Inferior parietal cortex (tissue), 1 donor: ENCODE measurements around the gene LRRC3.
"Not testable (repeated sequence)": the region's sequence is repeated elsewhere in the genome, so short reads cannot be mapped to it uniquely, and the experiment has no call there.

ENCODE experiments used
- DNase-seq: peaks from one replicate; pipeline ENCODE4 v3.0.0-alpha.2; 2016; ENCODE audit errors: extremely low spot score

LRRC3 gene

DNA sequence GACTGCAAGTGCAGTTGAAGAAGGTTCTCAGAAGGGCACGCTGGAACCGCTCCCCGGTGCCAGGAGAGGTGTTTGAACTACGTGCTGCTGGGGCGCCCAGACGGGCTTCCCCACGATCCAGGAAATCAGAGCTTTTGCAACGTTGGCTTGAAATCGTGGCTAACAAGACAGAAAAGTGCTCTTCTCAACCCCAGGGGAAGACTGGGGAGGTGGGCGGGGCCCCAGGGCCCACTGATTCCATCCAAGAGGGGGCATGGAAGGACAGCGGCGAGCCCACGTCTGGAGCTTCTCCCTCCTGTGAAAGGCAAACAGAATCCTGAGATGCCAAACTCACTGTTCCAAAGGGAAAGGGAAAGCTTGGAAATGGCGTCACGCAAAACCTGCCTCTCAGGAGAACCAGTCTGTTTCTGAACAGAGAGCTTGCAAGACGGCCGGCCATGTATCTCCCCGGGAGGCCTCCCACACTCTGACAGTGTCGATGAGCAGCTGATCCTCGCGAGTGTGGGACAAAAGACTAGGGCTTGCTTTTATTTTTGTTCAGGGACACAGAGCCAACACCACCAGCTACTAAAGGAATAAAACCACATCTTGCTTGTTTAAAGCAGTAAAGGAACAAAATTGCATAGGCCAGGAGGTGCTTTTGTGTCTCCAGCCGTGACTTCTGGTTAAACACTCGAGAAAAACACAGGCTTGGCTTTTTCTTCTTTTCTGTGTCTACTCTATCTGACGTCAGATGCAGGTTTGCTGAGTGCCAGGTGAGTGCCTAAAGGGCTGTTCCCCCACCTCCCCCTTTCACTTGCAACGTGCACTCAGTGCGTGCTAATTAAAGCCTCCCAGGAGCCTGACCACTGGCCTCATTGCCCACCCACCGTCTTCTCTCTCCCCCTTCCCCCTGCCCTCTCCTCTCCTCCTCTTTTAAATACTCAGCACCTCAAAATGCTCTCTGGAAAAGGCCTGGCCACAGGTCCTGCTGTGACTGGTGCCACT lies 41.5 kb downstream of the LRRC3 start:
- no peak for DNase-seq

GRCh38 chr21:44497703-44498126 lies 42.4 kb downstream of the LRRC3 start:
- DNase-seq = no peak

DNA sequence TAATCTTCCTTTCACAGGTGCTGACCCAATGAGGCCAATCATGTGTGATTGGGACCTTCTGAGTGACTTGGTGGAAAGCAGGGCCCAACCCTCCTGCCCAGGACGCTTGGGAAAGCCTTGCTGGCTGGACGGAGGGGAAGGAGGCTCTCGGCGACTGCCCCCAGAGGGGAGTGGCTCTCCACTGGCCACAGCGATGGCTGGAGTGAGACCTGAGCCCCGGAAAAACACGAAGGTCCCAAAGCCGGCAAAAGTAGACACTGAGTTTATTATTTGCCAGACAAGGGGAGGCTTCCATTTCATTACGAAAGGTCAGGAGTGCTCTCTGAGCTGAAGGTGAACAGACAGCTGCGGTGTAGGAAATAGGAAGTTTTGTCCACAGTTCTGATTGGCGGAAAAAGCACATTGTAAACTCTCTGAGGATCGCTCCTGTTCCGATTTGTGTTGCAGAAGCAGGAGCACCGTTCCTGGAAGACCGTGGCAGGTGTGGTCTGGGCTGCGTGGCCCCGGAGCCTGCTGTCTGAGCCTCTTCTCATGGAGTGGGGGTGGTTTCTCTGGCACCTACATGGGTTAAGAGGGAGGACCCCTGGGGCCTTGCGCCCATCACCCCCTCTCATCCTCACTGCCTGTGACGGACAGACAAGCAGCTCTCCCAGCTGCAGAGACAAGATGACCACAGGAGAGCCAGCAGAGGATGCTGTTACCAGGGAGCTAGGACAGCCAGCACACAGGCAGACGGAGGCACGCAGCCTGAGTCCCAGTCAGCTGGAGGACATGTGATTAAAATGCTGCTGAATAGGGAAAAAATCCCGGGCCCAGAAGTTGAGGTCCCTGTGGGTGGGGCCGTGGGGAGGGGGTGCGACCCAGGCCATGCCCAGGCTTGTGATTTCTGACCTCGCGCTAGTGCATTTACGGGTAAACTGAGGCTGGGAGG lies 43.2 kb downstream of the LRRC3 start:
- no peak for DNase-seq

- no peak for DNase-seq
These were observed 43.9 kb downstream of the LRRC3 start for GRCh38 chr21:44499211-44499560.

DNA sequence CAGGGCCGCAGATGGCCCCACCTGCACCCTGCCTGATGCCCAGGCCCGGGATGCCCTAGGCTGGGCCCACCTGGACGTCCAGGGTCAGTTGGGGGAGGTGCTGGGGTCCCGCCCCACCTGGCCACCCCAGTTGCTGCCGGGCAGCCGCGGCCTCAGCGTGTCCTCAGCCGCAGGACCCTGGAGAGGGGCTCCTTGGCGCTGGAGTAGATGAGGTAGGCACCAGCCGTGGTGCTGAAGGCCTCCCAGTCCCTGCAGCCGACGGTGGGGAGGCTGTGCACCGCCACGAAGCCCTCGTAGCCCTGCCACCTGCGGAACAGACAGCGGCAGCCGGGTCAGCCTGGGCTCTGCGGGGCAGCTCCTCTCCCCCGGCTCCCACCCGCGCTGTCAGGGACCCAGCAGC lies 44.3 kb downstream of the LRRC3 start:
- no peak for DNase-seq

DNA sequence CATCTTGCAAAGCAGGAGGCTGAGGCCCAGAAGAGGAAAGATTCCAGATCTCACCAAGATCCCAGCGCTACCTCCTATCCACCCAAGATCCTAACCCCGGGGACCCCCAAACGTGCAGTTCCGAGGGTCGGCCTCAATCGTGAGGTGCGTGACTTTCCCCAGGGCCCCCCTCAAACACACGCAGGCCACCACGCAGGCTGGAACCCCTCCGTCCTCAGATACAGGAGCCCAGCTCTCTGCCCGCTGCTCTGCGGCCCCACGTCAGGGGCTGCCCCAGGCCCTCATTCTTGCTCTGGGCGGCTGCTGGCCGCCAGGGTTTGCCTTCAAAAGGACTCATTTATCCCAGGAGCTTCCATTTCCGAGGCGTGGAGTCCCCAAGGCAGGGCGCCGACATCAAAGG lies 44.8 kb downstream of the LRRC3 start:
- DNase-seq = no peak

GRCh38 chr21:44502171-44502958 lies 47.1 kb downstream of the LRRC3 start:
- DNase-seq = no peak

- DNase-seq = not testable (repeated sequence)
These were observed 47.9 kb downstream of the LRRC3 start for GRCh38 chr21:44503006-44503889.

- DNase-seq = no peak
These were observed 48.6 kb downstream of the LRRC3 start for GRCh38 chr21:44503901-44504399.

DNA sequence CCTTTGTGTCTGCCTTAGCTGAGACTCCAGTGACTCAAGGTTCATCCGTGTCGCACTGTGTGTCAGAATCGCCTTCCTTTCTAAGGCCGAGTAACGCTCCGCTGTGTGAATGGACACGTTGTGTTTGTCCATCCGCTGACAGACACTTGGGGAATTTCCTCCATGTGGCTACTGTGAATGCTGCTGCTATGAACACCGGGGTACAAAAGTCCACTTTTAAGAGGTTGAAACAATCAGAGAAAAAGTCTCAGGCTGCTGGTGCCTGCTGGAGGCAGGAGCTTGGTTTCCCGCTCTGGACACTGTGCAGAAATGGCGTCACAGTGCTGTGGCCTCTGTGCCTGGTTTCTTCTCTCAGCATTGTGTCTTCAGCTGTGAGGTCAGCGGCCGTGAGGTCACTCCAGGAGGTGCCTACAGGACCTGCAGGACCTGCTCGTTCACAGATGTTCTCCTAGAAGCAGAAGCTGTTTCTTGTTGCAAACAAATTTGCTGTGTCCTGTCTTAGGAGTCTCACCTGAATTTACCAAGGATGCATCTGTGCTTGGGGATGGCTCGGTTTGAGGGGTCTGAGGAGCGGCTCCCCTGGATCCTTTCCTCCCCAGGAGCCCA lies 50.5 kb downstream of the LRRC3 start:
- no peak for DNase-seq

DNA sequence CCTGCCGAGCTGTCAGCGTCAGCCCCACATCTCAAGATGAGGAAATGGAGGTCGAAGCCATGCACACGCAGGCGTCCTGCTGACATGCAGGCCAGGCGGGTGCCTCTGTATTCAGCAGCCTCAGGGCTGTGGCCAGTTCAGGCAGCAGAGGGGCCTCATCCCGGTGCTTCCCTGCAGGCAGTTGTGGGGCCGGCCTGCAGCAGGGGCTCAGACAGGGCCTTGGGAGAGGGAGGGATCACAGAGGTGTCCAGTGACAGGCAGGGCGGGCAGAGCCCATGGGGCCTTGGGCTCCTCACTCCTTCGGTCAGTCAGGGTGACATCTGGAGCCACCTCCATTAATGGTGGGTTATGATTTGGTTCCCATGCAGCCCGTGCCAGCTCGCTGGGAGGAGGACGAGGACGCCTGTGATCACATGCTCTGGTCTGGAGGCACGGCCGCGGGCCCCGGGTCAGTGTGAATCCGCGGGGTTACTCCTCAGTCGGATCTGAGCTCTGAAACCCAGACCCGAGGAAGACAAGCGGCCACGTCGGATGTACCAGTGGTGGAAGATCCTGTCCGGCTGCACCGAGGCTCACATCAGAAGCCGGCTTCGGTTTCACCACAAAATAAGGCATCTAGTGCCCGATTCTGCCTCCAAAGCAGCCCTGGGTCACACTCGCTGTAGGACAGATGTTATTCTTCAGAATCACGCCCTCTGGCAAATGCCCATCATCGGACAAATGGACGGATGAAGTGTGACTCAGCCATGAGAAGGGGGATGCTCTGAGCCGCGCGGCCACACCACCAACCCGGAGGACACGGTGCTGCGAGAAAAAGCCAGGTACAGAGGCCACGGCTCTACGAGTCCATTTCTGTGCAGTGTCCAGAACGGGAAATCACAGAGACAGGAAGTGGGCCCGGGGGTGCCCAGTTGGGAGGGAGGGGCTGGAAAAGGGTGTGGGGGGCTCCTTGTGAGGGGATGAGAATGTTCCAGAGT lies 51.3 kb downstream of the LRRC3 start:
- DNase-seq = no peak

GRCh38 chr21:44507673-44508425 lies 52.5 kb downstream of the LRRC3 start:
- DNase-seq = no peak

DNA sequence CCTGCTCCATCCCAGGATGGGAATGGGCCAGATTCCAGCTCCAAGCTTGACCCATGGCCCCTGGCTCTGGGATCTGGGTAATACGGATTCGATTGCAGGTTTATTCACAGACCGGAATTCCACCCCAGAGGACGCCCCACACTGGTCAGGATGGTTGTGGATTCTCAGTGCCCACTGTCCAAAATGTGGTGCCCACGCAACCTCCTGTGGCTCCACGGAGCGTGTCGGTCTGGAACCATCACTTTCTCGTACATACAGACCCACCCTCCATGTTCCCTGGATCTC lies 53.1 kb downstream of the LRRC3 start:
- DNase-seq = no peak

GRCh38 chr21:44508711-44509445 lies 53.6 kb downstream of the LRRC3 start:
- no peak for DNase-seq

DNA sequence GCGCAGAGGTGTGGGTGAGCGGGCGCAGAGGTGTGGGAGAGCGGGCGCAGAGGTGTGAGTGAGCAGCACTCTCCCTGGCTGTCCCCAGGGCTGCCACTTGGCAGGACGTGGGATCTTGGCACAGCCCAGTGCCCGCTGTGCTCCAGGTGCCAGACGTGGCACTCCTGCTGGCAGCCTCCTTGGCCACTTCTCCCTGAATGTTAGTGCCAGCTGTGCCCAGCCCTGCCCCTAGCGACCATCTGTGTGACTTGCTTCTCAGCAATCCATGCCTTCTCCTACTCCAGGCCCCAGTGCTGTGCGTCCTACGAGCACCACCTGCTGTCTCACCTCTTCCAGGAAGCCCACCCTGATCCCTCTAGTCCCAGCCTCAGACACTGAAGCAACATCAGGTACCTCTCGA lies 54.2 kb downstream of the LRRC3 start:
- DNase-seq = no peak

- DNase-seq = no peak
These were observed 54.8 kb downstream of the LRRC3 start for GRCh38 chr21:44510109-44510507.

GRCh38 chr21:44510508-44511218 lies 55.4 kb downstream of the LRRC3 start:
- DNase-seq = no peak
